Stimulated activated CD4-positive, alpha-beta T cell treated with anti-CD3 and anti-CD28 coated beads, TNF-alpha, amount 100 ng/mL, for 24 hours (primary cell): ENCODE data around the gene ARMH1.

ENCODE experiments used
- DNase-seq, 3 experiments: peaks; one replicate each; pipeline ENCODE4 v3.0.0-alpha.2; 2020; ENCODE audit warnings: low read depth in 3 of 3

Gene ARMH1

GRCh38 chr1:44644806-44645205 is 29.7 kb upstream of the ARMH1 start:
- DNase-seq: no peak

- no peak for DNase-seq
Measured at GRCh38 chr1:44645476-44646244, 28.9 kb upstream of the ARMH1 start.

GRCh38 chr1:44646261-44647110 is 28.0 kb upstream of the ARMH1 start:
- no peak for DNase-seq

- no peak for DNase-seq
Measured at GRCh38 chr1:44647896-44648295, 26.6 kb upstream of the ARMH1 start.

GRCh38 chr1:44648529-44649250 is 25.8 kb upstream of the ARMH1 start:
- DNase-seq: no peak

- DNase-seq: no peak
Measured at GRCh38 chr1:44649788-44650158, 24.7 kb upstream of the ARMH1 start.

GRCh38 chr1:44650159-44650831 is 24.2 kb upstream of the ARMH1 start:
- DNase-seq: no peak

- no peak for DNase-seq
Measured at GRCh38 chr1:44651069-44651468, 23.4 kb upstream of the ARMH1 start.

GRCh38 chr1:44652445-44653106 is 21.9 kb upstream of the ARMH1 start:
- DNase-seq: peak; percentile 56 to 76 (median 64)

- DNase-seq: no peak
Measured at GRCh38 chr1:44653107-44653964, 21.2 kb upstream of the ARMH1 start.

GRCh38 chr1:44654621-44655187 is 19.8 kb upstream of the ARMH1 start:
- no peak for DNase-seq

- DNase-seq: no peak
Measured at GRCh38 chr1:44655609-44656008, 18.9 kb upstream of the ARMH1 start.

- DNase-seq: no peak
Measured at GRCh38 chr1:44659566-44659965, 14.9 kb upstream of the ARMH1 start.

- DNase-seq: no peak
Measured at GRCh38 chr1:44660176-44660575, 14.3 kb upstream of the ARMH1 start.

- no peak for DNase-seq
Measured at GRCh38 chr1:44661781-44662682, 12.5 kb upstream of the ARMH1 start.

GRCh38 chr1:44662683-44663030 is 11.9 kb upstream of the ARMH1 start:
- DNase-seq: no peak

GRCh38 chr1:44663417-44663816 is 11.1 kb upstream of the ARMH1 start:
- DNase-seq: no peak

GRCh38 chr1:44664730-44665370 is 9.7 kb upstream of the ARMH1 start:
- peak in 2 of 3 experiments; percentile 18 to 46 for DNase-seq
